ENCODE data around the gene APMAP.

APMAP gene

DNA sequence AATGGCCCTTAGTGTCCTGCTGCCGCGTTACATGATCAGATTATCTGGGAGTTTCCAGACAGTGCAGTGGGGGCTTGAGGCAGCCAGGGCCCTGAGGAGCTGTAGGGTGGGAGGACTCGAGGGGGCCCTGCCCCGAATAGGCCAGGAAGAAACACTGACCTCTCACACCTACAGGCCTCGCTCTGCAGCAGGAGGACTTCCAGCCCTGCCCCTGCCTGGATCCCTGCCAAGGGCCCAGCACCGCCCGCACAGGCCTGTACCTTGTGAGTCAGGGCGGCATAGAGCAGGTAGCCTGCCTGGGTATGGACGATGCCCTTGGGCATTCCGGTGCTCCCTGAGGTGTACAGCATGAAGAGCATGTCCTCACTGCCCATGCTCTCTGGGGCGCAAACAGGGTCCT is 30.1 kb upstream of the APMAP start:
- Histone ChIP-seq H3K4me1 (ENCODE audit: control insufficient read depth in 1 of 2, insufficient read depth in 2 of 2, low read length in 2 of 2) (no peaks in the 10 kb centered on the region), H3K36me3 (ENCODE audit: control insufficient read depth in 1 of 2, insufficient read depth in 2 of 2, low read length in 2 of 2) (peaks cover 31 to 39% of the 10 kb centered on the region in 2 donors), H3K27ac (ENCODE audit: low read length) (no peak overlapping the region), H3K4me3 (ENCODE audit: low read depth in 1 of 2, low read length in 2 of 2) (no peak overlapping the region), H3K27me3 (ENCODE audit: low read depth, low read length) (no peaks in the 10 kb centered on the region), H3K9me3 (ENCODE audit: control insufficient read depth in 1 of 2, low read length in 2 of 2) (no peaks in the 10 kb centered on the region)

DNA sequence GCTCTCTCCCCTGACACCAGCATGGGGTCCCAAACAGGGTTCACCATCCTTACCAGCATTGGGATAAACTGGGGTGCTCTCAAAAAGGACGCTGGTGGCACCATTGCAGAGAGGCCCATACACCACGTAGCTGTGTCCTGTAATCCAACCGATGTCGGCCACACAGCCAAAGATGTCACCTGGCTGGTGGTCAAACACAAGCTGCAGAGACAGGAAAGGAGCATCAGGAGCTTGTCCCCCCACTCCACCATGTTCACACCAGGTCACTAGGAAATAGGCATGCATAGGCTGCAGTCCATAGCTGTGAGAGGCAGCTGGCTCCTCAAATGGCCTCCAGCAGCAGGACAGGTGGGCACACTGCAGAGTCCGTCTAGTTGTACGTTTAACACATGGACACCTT is 28.8 kb upstream of the APMAP start:
- H3K27ac ChIP-seq (ENCODE audit: low read length), result no peak overlapping the region
- no peaks in the 10 kb centered on the region for H3K27me3 ChIP-seq (ENCODE audit: low read depth, low read length)
- no peaks in the 10 kb centered on the region for H3K9me3 ChIP-seq (ENCODE audit: control insufficient read depth in 1 of 2, low read length in 2 of 2)
- H3K4me1 ChIP-seq (ENCODE audit: control insufficient read depth in 1 of 2, insufficient read depth in 2 of 2, low read length in 2 of 2), result no peaks in the 10 kb centered on the region
- H3K36me3 ChIP-seq (ENCODE audit: control insufficient read depth in 1 of 2, insufficient read depth in 2 of 2, low read length in 2 of 2), result peaks cover 35 to 41% of the 10 kb centered on the region in 2 donors
- H3K4me3 ChIP-seq (ENCODE audit: low read depth in 1 of 2, low read length in 2 of 2), result no peak overlapping the region

DNA sequence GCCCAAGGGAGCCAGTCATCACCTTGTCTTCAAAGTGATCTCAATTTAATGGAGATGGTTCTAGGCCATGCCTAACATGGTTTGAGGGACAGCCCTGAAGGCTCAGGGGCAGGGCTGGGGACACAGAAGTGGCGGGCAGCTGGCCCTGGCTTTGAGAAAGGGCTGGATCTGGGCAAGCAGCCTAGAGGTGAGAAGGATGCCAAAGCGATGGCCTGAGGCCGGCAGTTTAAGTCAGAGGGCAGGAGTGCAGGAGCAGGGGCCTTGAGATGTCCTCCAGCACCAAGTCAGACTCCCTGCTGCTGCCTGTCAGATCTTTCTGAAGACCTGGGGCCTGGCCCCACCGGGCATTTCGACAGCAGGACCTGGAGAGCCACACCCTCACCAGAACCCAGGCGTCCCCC is 28.4 kb upstream of the APMAP start:
- Histone ChIP-seq H3K9me3 (ENCODE audit: control insufficient read depth in 1 of 2, low read length in 2 of 2) (no peaks in the 10 kb centered on the region), H3K4me1 (ENCODE audit: control insufficient read depth in 1 of 2, insufficient read depth in 2 of 2, low read length in 2 of 2) (no peaks in the 10 kb centered on the region), H3K36me3 (ENCODE audit: control insufficient read depth in 1 of 2, insufficient read depth in 2 of 2, low read length in 2 of 2) (peaks cover 38 to 41% of the 10 kb centered on the region in 2 donors), H3K27me3 (ENCODE audit: low read depth, low read length) (no peaks in the 10 kb centered on the region), H3K27ac (ENCODE audit: low read length) (no peak overlapping the region), H3K4me3 (ENCODE audit: low read depth in 1 of 2, low read length in 2 of 2) (no peak overlapping the region)

DNA sequence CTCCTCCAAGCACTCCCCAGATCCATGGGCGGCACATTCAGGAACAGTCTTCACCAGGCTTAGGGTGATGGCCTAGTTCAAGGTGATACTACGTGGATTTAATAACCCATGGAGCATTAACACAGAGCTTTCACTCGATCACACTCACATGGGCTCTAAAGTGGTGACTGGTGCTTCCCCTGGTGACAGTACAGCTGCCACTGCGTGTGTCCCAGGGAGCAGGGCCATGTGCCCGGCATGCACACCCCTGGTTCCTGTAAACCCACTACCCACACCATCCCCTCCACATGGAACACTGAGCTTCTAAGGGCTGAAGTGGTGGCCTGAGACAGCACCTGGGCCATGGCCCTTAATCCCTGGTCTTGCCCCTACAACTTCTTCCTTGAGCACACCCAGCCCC is 27.8 kb upstream of the APMAP start:
- Histone ChIP-seq H3K27ac (ENCODE audit: low read length) (no peak overlapping the region), H3K27me3 (ENCODE audit: low read depth, low read length) (no peaks in the 10 kb centered on the region), H3K4me3 (ENCODE audit: low read depth in 1 of 2, low read length in 2 of 2) (no peak overlapping the region), H3K4me1 (ENCODE audit: control insufficient read depth in 1 of 2, insufficient read depth in 2 of 2, low read length in 2 of 2) (no peaks in the 10 kb centered on the region), H3K9me3 (ENCODE audit: control insufficient read depth in 1 of 2, low read length in 2 of 2) (no peaks in the 10 kb centered on the region), H3K36me3 (ENCODE audit: control insufficient read depth in 1 of 2, insufficient read depth in 2 of 2, low read length in 2 of 2) (peaks cover 41% of the 10 kb centered on the region in 2 donors)

DNA sequence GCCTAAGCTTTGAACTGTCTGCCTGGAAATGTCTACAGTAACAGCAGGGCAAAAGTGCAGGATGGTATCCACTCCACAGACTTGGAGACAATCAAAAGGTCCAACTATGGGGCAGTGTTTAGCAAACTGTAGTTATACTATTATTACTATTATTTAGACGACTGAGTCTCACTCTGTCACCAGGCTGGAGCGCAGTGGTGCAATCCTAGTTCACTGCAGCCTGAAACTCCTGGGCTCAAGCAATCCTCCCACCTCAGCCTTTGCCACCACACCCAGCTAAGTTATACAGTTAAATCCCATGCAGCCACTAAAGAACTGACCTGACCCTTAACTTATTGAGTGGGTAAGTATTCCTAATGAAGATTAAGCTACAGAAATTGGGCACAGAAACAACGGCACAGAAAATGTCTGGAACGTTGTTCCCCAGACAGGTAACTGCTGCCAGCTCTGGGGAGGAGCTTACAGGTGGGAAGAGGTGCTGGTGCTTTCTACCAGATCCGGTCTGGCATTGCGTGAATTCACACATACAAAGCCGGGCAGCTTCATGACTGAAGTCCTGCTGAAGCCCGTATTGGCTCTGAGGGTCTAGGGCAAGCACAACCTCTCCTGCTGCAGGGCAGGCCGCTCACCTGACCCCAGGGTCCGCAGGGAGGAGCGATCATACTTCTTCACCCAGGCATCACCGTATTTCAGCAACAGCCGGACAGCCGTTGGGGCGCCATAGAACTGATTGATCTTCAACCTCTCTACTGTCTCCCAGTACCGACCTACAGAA is 27.0 kb upstream of the APMAP start:
- peaks cover 41% of the 10 kb centered on the region in 2 donors for H3K36me3 ChIP-seq (ENCODE audit: control insufficient read depth in 1 of 2, insufficient read depth in 2 of 2, low read length in 2 of 2)
- no peaks in the 10 kb centered on the region for H3K9me3 ChIP-seq (ENCODE audit: control insufficient read depth in 1 of 2, low read length in 2 of 2)
- H3K27ac ChIP-seq (ENCODE audit: low read length), result no peak overlapping the region
- no peaks in the 10 kb centered on the region for H3K27me3 ChIP-seq (ENCODE audit: low read depth, low read length)
- no peaks in the 10 kb centered on the region for H3K4me1 ChIP-seq (ENCODE audit: control insufficient read depth in 1 of 2, insufficient read depth in 2 of 2, low read length in 2 of 2)
- no peak overlapping the region for H3K4me3 ChIP-seq (ENCODE audit: low read depth in 1 of 2, low read length in 2 of 2)

DNA sequence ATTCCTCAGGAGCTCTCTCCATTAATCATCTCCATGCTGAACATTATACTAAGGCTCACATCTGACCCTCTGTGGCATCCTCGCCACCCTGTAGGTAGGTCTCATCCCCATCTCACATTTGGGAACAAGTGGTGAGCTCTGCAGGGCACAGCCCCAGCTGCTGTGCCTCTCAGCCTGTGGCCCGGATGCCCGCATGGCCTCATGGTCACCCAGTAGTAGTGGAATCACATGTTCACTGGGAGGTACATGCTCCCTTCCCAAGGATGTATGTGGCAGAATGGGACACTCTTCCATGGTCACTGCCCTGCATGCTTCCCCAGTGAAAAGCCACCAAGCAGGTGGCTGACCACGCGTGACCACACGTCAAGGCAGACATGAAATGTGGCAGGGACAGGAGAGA is 26.3 kb upstream of the APMAP start:
- Histone ChIP-seq H3K36me3 (ENCODE audit: control insufficient read depth in 1 of 2, insufficient read depth in 2 of 2, low read length in 2 of 2) (peaks cover 48% of the 10 kb centered on the region in 2 donors), H3K4me1 (ENCODE audit: control insufficient read depth in 1 of 2, insufficient read depth in 2 of 2, low read length in 2 of 2) (no peaks in the 10 kb centered on the region), H3K27ac (ENCODE audit: low read length) (no peak overlapping the region), H3K9me3 (ENCODE audit: control insufficient read depth in 1 of 2, low read length in 2 of 2) (no peaks in the 10 kb centered on the region), H3K27me3 (ENCODE audit: low read depth, low read length) (no peaks in the 10 kb centered on the region), H3K4me3 (ENCODE audit: low read depth in 1 of 2, low read length in 2 of 2) (no peak overlapping the region)

DNA sequence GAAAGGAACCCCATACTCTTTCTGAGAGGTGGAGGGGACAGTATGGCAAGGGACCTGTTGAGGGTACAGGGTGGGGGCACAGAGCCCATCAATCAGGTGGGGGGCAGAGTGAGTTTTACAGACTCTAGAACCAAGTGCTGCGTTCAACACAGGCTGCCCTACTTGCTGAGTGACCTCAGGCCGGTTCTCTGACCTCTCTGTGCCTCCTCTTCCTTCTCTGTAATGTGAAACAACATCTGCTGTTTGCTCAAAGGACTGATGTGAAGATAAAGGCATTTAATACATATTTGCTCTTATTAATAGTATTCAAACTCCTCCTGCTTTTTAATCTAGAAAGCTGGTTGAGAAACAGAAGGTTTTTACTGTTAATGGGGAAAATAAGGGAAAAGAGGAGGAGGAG is 25.9 kb upstream of the APMAP start:
- Histone ChIP-seq H3K4me1 (ENCODE audit: control insufficient read depth in 1 of 2, insufficient read depth in 2 of 2, low read length in 2 of 2) (no peaks in the 10 kb centered on the region), H3K4me3 (ENCODE audit: low read depth in 1 of 2, low read length in 2 of 2) (no peak overlapping the region), H3K27me3 (ENCODE audit: low read depth, low read length) (no peaks in the 10 kb centered on the region), H3K9me3 (ENCODE audit: control insufficient read depth in 1 of 2, low read length in 2 of 2) (no peaks in the 10 kb centered on the region), H3K27ac (ENCODE audit: low read length) (no peak overlapping the region), H3K36me3 (ENCODE audit: control insufficient read depth in 1 of 2, insufficient read depth in 2 of 2, low read length in 2 of 2) (peaks cover 52% of the 10 kb centered on the region in 2 donors)

DNA sequence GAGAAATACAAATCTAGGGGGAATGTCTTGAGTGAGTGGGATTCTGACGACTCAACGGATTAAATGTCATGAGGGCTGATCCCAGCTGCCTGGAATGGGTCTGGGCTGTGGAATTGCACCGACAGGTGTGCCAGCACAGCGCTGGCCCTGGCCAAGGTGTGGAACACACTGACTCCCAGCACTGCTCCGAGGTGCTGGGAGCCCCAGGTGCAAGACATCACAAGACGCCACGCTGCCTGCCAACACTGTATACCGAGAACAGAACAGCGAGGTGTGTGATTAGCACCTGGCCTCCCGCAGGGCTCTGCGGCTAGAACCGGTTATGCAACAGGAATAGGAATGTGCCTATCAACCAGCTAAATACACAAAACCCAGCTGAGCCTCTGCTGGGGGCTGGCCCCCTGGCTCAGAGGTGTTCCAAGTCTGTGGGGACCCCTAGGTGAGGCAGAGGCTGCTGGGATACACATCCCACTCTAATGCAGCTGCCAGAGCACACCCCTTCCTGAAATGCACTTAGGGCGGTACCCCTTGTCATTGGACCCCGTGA is 24.8 kb upstream of the APMAP start:
- H3K27me3 ChIP-seq (ENCODE audit: low read depth, low read length), result no peaks in the 10 kb centered on the region
- no peak overlapping the region for H3K4me3 ChIP-seq (ENCODE audit: low read depth in 1 of 2, low read length in 2 of 2)
- peaks cover 55 to 63% of the 10 kb centered on the region in 2 donors for H3K36me3 ChIP-seq (ENCODE audit: control insufficient read depth in 1 of 2, insufficient read depth in 2 of 2, low read length in 2 of 2)
- H3K4me1 ChIP-seq (ENCODE audit: control insufficient read depth in 1 of 2, insufficient read depth in 2 of 2, low read length in 2 of 2), result no peaks in the 10 kb centered on the region
- H3K27ac ChIP-seq (ENCODE audit: low read length), result no peak overlapping the region
- no peaks in the 10 kb centered on the region for H3K9me3 ChIP-seq (ENCODE audit: control insufficient read depth in 1 of 2, low read length in 2 of 2)

DNA sequence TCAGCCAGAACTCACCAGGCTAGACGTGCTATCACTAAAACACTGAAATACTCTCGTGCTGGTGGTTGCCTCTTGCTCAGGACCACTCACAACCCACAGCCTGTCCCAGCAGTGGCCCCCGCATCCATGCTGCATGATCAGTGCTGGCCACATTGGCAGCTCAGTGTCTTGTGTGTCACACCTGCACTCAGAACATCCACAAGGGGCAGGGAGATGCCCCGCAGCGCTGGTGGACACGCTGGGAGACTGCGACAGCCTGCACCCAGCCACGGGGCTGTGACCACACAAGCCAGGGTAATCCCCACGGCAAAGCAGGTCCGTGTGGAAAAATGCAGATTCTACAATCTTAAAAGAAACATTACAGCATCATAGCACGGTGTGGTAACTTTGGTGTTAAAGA is 23.9 kb upstream of the APMAP start:
- Histone ChIP-seq H3K4me3 (ENCODE audit: low read depth in 1 of 2, low read length in 2 of 2) (no peak overlapping the region), H3K9me3 (ENCODE audit: control insufficient read depth in 1 of 2, low read length in 2 of 2) (no peaks in the 10 kb centered on the region), H3K4me1 (ENCODE audit: control insufficient read depth in 1 of 2, insufficient read depth in 2 of 2, low read length in 2 of 2) (no peaks in the 10 kb centered on the region), H3K27me3 (ENCODE audit: low read depth, low read length) (no peaks in the 10 kb centered on the region), H3K36me3 (ENCODE audit: control insufficient read depth in 1 of 2, insufficient read depth in 2 of 2, low read length in 2 of 2) (peaks cover 63 to 64% of the 10 kb centered on the region in 2 donors), H3K27ac (ENCODE audit: low read length) (no peak overlapping the region)

DNA sequence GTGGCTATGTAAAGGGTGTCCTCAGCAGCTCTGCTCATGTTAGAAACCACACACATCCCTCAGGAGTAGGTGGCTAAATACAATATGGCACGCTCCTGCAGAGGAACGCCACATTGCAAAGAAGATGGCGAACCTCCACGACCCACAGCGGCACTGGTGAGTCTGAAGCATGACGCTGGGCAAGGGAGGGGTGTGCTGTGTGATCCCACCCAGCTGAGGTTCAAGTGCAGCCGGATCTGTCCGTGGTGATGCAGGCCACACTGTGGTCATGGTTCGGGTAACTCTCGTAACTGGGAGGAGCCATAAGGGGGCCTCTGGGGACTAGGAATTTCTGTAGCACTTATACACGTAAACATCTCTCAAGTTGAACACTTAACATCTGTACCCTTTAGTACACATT is 23.4 kb upstream of the APMAP start:
- Histone ChIP-seq H3K36me3 (ENCODE audit: control insufficient read depth in 1 of 2, insufficient read depth in 2 of 2, low read length in 2 of 2) (peaks cover 60 to 66% of the 10 kb centered on the region in 2 donors), H3K27me3 (ENCODE audit: low read depth, low read length) (no peaks in the 10 kb centered on the region), H3K27ac (ENCODE audit: low read length) (no peak overlapping the region), H3K4me3 (ENCODE audit: low read depth in 1 of 2, low read length in 2 of 2) (no peak overlapping the region), H3K9me3 (ENCODE audit: control insufficient read depth in 1 of 2, low read length in 2 of 2) (no peaks in the 10 kb centered on the region), H3K4me1 (ENCODE audit: control insufficient read depth in 1 of 2, insufficient read depth in 2 of 2, low read length in 2 of 2) (no peaks in the 10 kb centered on the region)

DNA sequence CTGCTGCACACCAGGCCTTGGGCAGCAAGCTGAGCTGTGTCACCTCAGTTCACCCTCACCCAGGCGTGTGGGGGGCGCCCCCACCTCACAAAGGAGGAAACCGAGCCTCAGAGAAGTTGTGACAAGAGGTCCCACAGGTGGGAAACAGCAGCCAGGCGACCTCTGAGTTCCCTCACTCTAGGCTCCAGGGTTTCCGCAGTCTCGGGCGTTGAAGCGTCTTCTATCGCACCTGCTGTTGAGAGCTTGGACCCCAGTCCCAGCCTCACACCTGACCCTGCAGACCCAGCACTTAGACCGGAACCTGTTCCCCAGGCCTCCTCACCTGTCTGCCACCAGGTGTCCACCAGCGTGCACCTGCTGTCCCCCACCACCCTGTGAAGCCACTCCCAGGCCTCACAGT is 22.3 kb upstream of the APMAP start:
- no peaks in the 10 kb centered on the region for H3K27me3 ChIP-seq (ENCODE audit: low read depth, low read length)
- H3K4me3 ChIP-seq (ENCODE audit: low read depth in 1 of 2, low read length in 2 of 2), result no peak overlapping the region
- no peaks in the 10 kb centered on the region for H3K9me3 ChIP-seq (ENCODE audit: control insufficient read depth in 1 of 2, low read length in 2 of 2)
- no peak overlapping the region for H3K27ac ChIP-seq (ENCODE audit: low read length)
- peaks cover 61 to 64% of the 10 kb centered on the region in 2 donors for H3K36me3 ChIP-seq (ENCODE audit: control insufficient read depth in 1 of 2, insufficient read depth in 2 of 2, low read length in 2 of 2)
- no peaks in the 10 kb centered on the region for H3K4me1 ChIP-seq (ENCODE audit: control insufficient read depth in 1 of 2, insufficient read depth in 2 of 2, low read length in 2 of 2)
